SK-N-MC (cell line): ENCODE measurements around the gene CYB5A.

Experiments
- EZH2 ChIP-seq: fragments of 200-600 bp; sonication (generic); IDR thresholded peaks from one replicate; pipeline ENCODE4 v1.6.1; 2017; ENCODE audit warnings: antibody characterized with exemption
- POLR2AphosphoS5 ChIP-seq: IDR thresholded peaks from 2 replicates; pipeline ENCODE4 v1.6.1; 2012; ENCODE audit warnings: mild to moderate bottlenecking, low read depth, low read length, borderline replicate concordance

DNA sequence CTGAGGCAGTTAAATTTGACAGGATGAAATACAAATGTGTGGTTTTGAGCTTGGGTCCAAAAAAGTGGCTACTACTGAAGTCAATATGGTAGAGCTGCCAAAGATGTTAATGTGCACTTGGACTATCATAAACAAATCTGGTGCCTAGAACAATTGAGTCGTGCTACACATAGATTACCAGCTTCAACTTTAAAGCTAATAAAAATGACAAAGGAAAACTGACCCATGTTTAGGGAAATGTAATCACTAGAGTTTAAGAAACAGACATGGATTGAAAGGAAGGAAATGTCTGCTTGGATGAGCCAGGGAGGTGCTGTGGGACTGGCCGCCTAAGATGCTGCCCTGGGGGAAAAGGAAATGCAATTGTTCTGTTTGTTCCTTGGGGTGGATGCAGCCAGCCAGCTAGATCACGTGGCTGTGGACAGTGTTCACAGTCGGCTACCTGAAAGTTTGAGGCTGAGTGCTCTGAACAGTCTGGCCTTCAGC lies 36.6 kb downstream of the CYB5A start:
- TF ChIP-seq POLR2AphosphoS5 = no peak
- TF ChIP-seq EZH2 = no peak
